ENCODE data around the gene TSGA10. TPM values are rescaled to one million over a fixed set of nuclear protein-coding genes. Genes with fewer than 3 reads are reported as not detected.

Gene TSGA10
- total RNA-seq, 1 experiment from 2014 or later = 9.9 TPM

- Histone ChIP-seq H3K9me3 (no peaks in the 10 kb centered on the region), H3K36me3 (ENCODE audit: control insufficient read depth, insufficient read depth, low read length) (no peaks in the 10 kb centered on the region; the same call in 1 of the 2 replicates)
These were observed 35.8 kb upstream of the TSGA10 start for GRCh38 chr2:99190548-99190947.

GRCh38 chr2:99188357-99188756 is 33.6 kb upstream of the TSGA10 start:
- Histone ChIP-seq H3K4me1 (peaks cover 4% of the 10 kb centered on the region), H3K36me3 (ENCODE audit: control insufficient read depth, insufficient read depth, low read length) (no peaks in the 10 kb centered on the region), H3K9me3 (no peaks in the 10 kb centered on the region), H3K27me3 (replicated peaks; ENCODE audit: control insufficient read depth, insufficient read depth, low read length) (no peaks in the 10 kb centered on the region), H3K4me3 (ENCODE audit: low read depth, low read length) (no peak overlapping the region)
- H3K4me1 Mint-ChIP-seq (ENCODE audit: low read depth, unreplicated experiment) = no peaks in the 10 kb centered on the region
- ChIA-PET CTCF (no interaction called here), POLR2A (no interaction called here)
- no peak overlapping the region for H3K27ac Mint-ChIP-seq (ENCODE audit: unreplicated experiment)
- intact Hi-C loops (cut with micrococcal nuclease; ENCODE audit: unreplicated experiment) = no loop called here
- no peak for DNase-seq
- H3K9me3 Mint-ChIP-seq (ENCODE audit: unreplicated experiment) = no peaks in the 10 kb centered on the region
- no TSS peak for BruUV-seq (replicated peaks)
- no peak overlapping the region for H3K4me3 Mint-ChIP-seq (ENCODE audit: unreplicated experiment)
- H3K36me3 Mint-ChIP-seq (ENCODE audit: insufficient read depth, unreplicated experiment) = peaks cover 30% of the 10 kb centered on the region
- H3K27me3 Mint-ChIP-seq (ENCODE audit: insufficient read depth, unreplicated experiment) = no peaks in the 10 kb centered on the region
- TF ChIP-seq CTCF (IDR thresholded peaks at IDR 0.05; ENCODE audit: insufficient read depth in 1 of 2, low read depth in 1 of 2, low read length in 1 of 2, severe bottlenecking in 1 of 2, unreplicated experiment in 1 of 2) = no peak

More at GRCh38 chr2:99190548-99190947, 35.8 kb upstream of the TSGA10 start:
- no peak for DNase-seq
- no peaks in the 10 kb centered on the region for H3K4me1 ChIP-seq
- Mint-ChIP-seq H3K9me3 (ENCODE audit: unreplicated experiment) (no peaks in the 10 kb centered on the region), H3K36me3 (ENCODE audit: insufficient read depth, unreplicated experiment) (peaks cover 41% of the 10 kb centered on the region), H3K27ac (ENCODE audit: unreplicated experiment) (no peak overlapping the region), H3K4me1 (ENCODE audit: low read depth, unreplicated experiment) (no peaks in the 10 kb centered on the region), H3K27me3 (ENCODE audit: insufficient read depth, unreplicated experiment) (no peaks in the 10 kb centered on the region), H3K4me3 (ENCODE audit: unreplicated experiment) (no peak overlapping the region)
- H3K27me3 ChIP-seq (replicated peaks; ENCODE audit: control insufficient read depth, insufficient read depth, low read length) = no peaks in the 10 kb centered on the region
- CTCF ChIA-PET = no interaction called here
- TF ChIP-seq CTCF (IDR thresholded peaks at IDR 0.05; ENCODE audit: insufficient read depth in 1 of 2, low read depth in 1 of 2, low read length in 1 of 2, severe bottlenecking in 1 of 2, unreplicated experiment in 1 of 2) = no peak
- intact Hi-C loops (cut with micrococcal nuclease; ENCODE audit: unreplicated experiment) = no loop called here
- POLR2A ChIA-PET = no interaction called here
- H3K4me3 ChIP-seq (ENCODE audit: low read depth, low read length) = no peak overlapping the region
- BruUV-seq (replicated peaks) = no TSS peak

GRCh38 chr2:99187011-99187410 is 32.3 kb upstream of the TSGA10 start:
- no peak overlapping the region for H3K4me3 Mint-ChIP-seq (ENCODE audit: unreplicated experiment)
- peaks cover 32% of the 10 kb centered on the region for H3K36me3 Mint-ChIP-seq (ENCODE audit: insufficient read depth, unreplicated experiment)
- Histone ChIP-seq H3K9me3 (no peaks in the 10 kb centered on the region), H3K27me3 (replicated peaks; ENCODE audit: control insufficient read depth, insufficient read depth, low read length) (no peaks in the 10 kb centered on the region), H3K36me3 (ENCODE audit: control insufficient read depth, insufficient read depth, low read length) (no peaks in the 10 kb centered on the region), H3K4me3 (ENCODE audit: low read depth, low read length) (no peak overlapping the region), H3K4me1 (peaks cover 12% of the 10 kb centered on the region)
- no peaks in the 10 kb centered on the region for H3K9me3 Mint-ChIP-seq (ENCODE audit: unreplicated experiment)
- H3K4me1 Mint-ChIP-seq (ENCODE audit: low read depth, unreplicated experiment) = peaks cover 9% of the 10 kb centered on the region
- DNase-seq = no peak
- POLR2A ChIA-PET = no interaction called here
- no peaks in the 10 kb centered on the region for H3K27me3 Mint-ChIP-seq (ENCODE audit: insufficient read depth, unreplicated experiment)
- BruUV-seq (replicated peaks) = no TSS peak
- H3K27ac Mint-ChIP-seq (ENCODE audit: unreplicated experiment) = no peak overlapping the region
- CTCF ChIA-PET = no interaction called here
- intact Hi-C loops (cut with micrococcal nuclease; ENCODE audit: unreplicated experiment) = no loop called here
- no peak for TF ChIP-seq CTCF (IDR thresholded peaks at IDR 0.05; ENCODE audit: insufficient read depth in 1 of 2, low read depth in 1 of 2, low read length in 1 of 2, severe bottlenecking in 1 of 2, unreplicated experiment in 1 of 2)

All from Caco-2 (cell line).